Loucy (cell line): ENCODE measurements around the gene CAMSAP1.
A peak's percentile ranks its signal among the peaks of the same experiment; 100 is the strongest.

Experiments
- EZH2phosphoT487 ChIP-seq: fragments of 200-600 bp; IDR thresholded peaks from 2 replicates; pipeline ENCODE4 v1.6.1; 2018; ENCODE audit warnings: antibody characterized with exemption, mild to moderate bottlenecking, moderate library complexity, borderline replicate concordance
- TF ChIP-seq, protein P1 (sequence below): fragments of 200-600 bp; sonication (generic); conservative IDR thresholded peaks from 2 replicates; pipeline ENCODE4 v1.5.1; 2014; ENCODE audit warnings: mild to moderate bottlenecking, antibody characterized with exemption, low read length

DNA sequence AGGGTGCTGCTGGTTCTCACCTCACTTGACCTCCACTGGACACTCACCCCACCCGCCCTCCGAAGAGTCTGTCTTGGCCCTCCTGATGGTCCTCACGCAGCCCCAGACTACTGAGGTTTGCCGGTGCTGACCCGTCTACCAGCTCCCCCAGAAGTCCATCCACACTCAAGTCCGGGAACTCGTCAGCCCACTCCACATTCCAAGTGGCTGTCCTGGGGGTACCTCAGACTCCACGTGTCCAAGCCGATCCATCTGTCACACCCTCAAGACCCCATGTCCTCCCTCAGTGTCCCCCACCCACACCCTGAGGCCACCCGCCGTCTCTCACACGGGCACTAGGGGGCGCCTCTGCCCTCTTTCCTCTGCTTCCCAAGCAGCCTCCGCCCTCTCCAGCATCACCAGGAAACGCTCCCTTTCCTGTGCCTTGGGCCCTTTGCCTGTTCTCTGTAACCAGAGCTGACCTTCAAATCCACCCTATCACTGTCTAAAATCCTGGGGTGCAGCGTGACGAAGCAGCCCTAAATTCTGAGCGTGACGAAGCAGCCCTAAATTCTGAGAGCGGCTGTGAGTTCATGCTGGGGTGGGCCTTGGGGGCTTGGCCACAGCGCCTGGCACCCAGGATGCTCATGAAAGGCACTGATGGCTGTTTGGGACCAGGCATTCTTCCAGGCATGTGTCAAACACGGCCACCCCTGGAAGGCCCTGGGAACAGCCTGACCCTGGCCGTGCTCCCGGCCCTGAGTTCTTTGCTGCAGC, 109.7 kb downstream of the CAMSAP1 start:
- TF ChIP-seq, protein P1, sequence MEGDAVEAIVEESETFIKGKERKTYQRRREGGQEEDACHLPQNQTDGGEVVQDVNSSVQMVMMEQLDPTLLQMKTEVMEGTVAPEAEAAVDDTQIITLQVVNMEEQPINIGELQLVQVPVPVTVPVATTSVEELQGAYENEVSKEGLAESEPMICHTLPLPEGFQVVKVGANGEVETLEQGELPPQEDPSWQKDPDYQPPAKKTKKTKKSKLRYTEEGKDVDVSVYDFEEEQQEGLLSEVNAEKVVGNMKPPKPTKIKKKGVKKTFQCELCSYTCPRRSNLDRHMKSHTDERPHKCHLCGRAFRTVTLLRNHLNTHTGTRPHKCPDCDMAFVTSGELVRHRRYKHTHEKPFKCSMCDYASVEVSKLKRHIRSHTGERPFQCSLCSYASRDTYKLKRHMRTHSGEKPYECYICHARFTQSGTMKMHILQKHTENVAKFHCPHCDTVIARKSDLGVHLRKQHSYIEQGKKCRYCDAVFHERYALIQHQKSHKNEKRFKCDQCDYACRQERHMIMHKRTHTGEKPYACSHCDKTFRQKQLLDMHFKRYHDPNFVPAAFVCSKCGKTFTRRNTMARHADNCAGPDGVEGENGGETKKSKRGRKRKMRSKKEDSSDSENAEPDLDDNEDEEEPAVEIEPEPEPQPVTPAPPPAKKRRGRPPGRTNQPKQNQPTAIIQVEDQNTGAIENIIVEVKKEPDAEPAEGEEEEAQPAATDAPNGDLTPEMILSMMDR = peak; percentile 92
- TF ChIP-seq EZH2phosphoT487 = no peak
